ENCODE data around the gene ARHGAP6. TPM values are rescaled to one million over a fixed set of nuclear protein-coding genes. Genes with fewer than 3 reads are reported as not detected.

ARHGAP6 gene
- total RNA-seq, 1 experiment from 2014 or later, result 0.07 TPM

DNA sequence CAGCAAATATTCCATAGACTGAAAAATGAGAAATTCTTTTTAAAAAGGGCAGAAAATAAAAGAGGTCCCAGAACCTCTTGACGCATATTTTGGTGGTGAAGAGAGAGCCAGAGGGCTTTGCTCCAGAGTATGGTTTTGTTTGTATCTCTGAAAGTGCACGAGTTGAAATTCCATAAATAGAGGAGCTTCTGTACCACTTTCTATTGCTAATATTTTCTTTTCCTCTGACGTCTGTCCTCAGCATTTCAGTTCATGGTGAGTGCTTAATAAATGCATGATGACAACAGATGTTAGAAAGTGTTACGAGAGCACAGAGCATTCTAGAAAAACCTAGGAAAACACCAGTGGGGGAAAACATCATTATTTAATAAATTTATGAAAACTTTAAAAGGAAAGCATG is 227.0 kb downstream of the ARHGAP6 start:
- H4K5ac ChIP-seq (ENCODE audit: insufficient read length, low read depth, low read length), result no peak overlapping the region
- Mint-ChIP-seq H3K9me3 (peaks cover 51 to 65% of the 10 kb centered on the region in 2 experiments), H3K27ac (no peak overlapping the region)

More for the DNA sequence above, 227.0 kb downstream of the ARHGAP6 start:
- Histone ChIP-seq H3K4me2 (ENCODE audit: insufficient read depth, insufficient read length, low read length) (no peak overlapping the region), H2BK20ac (ENCODE audit: low read depth, low read length, poor library complexity, severe bottlenecking) (no peak overlapping the region), H3K18ac (ENCODE audit: insufficient read length, low read depth, low read length) (no peak overlapping the region), H2AK5ac (ENCODE audit: insufficient read length, low read length) (no peak overlapping the region), H3K9me3 (ENCODE audit: control insufficient read depth, low read depth, low read length) (no peaks in the 10 kb centered on the region), H4K8ac (replicated peaks; ENCODE audit: insufficient read length, low read depth, low read length) (no peak overlapping the region), H3K79me2 (ENCODE audit: insufficient read depth, low read length) (no peaks in the 10 kb centered on the region), H3K23me2 (ENCODE audit: insufficient read length, low read depth, low read length, poor library complexity, severe bottlenecking) (no peaks in the 10 kb centered on the region), H3K23ac (ENCODE audit: insufficient read length, low read depth, low read length) (no peak overlapping the region), H4K20me1 (ENCODE audit: control insufficient read depth, insufficient read depth, insufficient read length) (no peaks in the 10 kb centered on the region), H3K14ac (ENCODE audit: insufficient read depth, low read length) (no peak overlapping the region), H2BK5ac (ENCODE audit: insufficient read length, low read length) (no peak overlapping the region), H3K4ac (ENCODE audit: low read depth, low read length) (no peak overlapping the region), H2BK12ac (ENCODE audit: insufficient read length, low read depth, low read length) (no peak overlapping the region), H3K56ac (ENCODE audit: insufficient read length, low read depth, low read length) (no peak overlapping the region), H3K27ac (ENCODE audit: insufficient read length, low read depth, low read length) (no peak overlapping the region), H3T11ph (ENCODE audit: low read length) (no peak overlapping the region), H3K79me1 (ENCODE audit: insufficient read depth, low read depth, low read length, poor library complexity, severe bottlenecking) (no peaks in the 10 kb centered on the region), H2BK15ac (ENCODE audit: low read depth, low read length) (no peak overlapping the region), H3K4me1 (ENCODE audit: insufficient read depth, low read length) (no peaks in the 10 kb centered on the region), H2BK120ac (ENCODE audit: low read depth, low read length, poor library complexity, severe bottlenecking) (no peak overlapping the region), H2AFZ (ENCODE audit: low read length) (no peak overlapping the region), H3K27me3 (ENCODE audit: insufficient read depth, low read length) (no peaks in the 10 kb centered on the region), H4K91ac (ENCODE audit: insufficient read length, low read depth, low read length) (no peak overlapping the region), H3K9ac (ENCODE audit: extremely low read depth, insufficient read length, low read length) (no peak overlapping the region)
- no CpG with 5 or more reads among the region's 4 CpGs for WGBS (ENCODE audit: extremely low coverage, insufficient read length, low lambda C conversion rate)
- Mint-ChIP-seq H3K36me3 (ENCODE audit: insufficient read depth in 1 of 3, low read depth in 3 of 3) (peaks cover 0 to 3% (median 0%) of the 10 kb centered on the region in 3 experiments; a peak in 3 of 7 replicates), H3K4me1 (peaks cover 5 to 8% of the 10 kb centered on the region in 2 experiments; a peak in 3 of 4 replicates), H3K4me3 (no peak overlapping the region), H3K27me3 (ENCODE audit: low read depth) (no peaks in the 10 kb centered on the region; the same call in 1 of the 2 replicates)
- TF ChIP-seq CTCF (conservative IDR thresholded peaks at IDR 0.05), result no peak
- no peak for DNase-seq

Measured in H9 (cell line).